GM06990 (cell line): ENCODE results near the gene OTOS.

ENCODE experiments used
- DNase-seq: peaks from one replicate; pipeline ENCODE4 v3.0.0-alpha.2; 2011; ENCODE audit not compliant: insufficient read length; ENCODE audit errors: extremely low read depth
- H3K27me3 ChIP-seq: replicated peaks from 2 replicates; pipeline ENCODE4 v1.6.0; 2011; ENCODE audit warnings: low read length; ENCODE audit not compliant: control insufficient read depth, insufficient read depth
- H3K36me3 ChIP-seq: 2 replicates; pipeline ENCODE4 v1.5.1; 2011; ENCODE audit warnings: low read length; ENCODE audit not compliant: control insufficient read depth, insufficient read depth
- H3K4me3 ChIP-seq: replicated peaks from 2 replicates; pipeline ENCODE4 v1.5.1; 2011; ENCODE audit warnings: low read depth, mild to moderate bottlenecking, control low read depth, low read length
- TF ChIP-seq, protein P1 (sequence below): IDR thresholded peaks from 2 replicates; pipeline ENCODE4 v1.5.1; 2011; ENCODE audit warnings: low read length, control low read depth, mild to moderate bottlenecking, inconsistent platforms; ENCODE audit not compliant: insufficient read depth, poor library complexity, severe bottlenecking

OTOS gene

DNA sequence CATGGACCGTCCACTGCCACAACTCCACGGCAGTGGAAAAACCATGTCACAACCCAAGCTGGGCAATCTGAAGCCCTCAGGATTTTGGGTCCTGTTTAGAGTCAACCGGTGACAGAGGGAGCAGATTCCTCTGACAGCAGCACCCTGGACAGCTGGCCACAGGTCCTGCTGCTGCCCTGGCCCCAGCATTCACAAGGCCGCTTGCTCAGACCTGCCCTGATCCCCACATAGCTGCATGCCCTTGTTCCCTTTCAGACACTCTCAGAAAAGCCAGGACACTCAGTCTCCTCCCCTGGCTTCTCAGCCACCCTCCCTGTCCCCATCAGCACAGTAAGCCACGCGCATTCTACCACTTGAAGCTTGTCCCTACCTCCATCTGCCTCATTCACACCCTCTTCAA is 6.0 kb downstream of the OTOS start:
- TF ChIP-seq, protein P1, sequence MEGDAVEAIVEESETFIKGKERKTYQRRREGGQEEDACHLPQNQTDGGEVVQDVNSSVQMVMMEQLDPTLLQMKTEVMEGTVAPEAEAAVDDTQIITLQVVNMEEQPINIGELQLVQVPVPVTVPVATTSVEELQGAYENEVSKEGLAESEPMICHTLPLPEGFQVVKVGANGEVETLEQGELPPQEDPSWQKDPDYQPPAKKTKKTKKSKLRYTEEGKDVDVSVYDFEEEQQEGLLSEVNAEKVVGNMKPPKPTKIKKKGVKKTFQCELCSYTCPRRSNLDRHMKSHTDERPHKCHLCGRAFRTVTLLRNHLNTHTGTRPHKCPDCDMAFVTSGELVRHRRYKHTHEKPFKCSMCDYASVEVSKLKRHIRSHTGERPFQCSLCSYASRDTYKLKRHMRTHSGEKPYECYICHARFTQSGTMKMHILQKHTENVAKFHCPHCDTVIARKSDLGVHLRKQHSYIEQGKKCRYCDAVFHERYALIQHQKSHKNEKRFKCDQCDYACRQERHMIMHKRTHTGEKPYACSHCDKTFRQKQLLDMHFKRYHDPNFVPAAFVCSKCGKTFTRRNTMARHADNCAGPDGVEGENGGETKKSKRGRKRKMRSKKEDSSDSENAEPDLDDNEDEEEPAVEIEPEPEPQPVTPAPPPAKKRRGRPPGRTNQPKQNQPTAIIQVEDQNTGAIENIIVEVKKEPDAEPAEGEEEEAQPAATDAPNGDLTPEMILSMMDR = no peak

GRCh38 chr2:240133401-240133800 is 7.1 kb downstream of the OTOS start:
- no peaks in the 10 kb centered on the region for H3K27me3 ChIP-seq
- H3K36me3 ChIP-seq = peaks cover 29% of the 10 kb centered on the region
- TF ChIP-seq, protein P1 = no peak
- no peak for DNase-seq
- no peak overlapping the region for H3K4me3 ChIP-seq

More for the DNA sequence above, 6.0 kb downstream of the OTOS start:
- DNase-seq = no peak
- Histone ChIP-seq H3K27me3 (no peaks in the 10 kb centered on the region), H3K4me3 (no peak overlapping the region), H3K36me3 (peaks cover 22% of the 10 kb centered on the region)

DNA sequence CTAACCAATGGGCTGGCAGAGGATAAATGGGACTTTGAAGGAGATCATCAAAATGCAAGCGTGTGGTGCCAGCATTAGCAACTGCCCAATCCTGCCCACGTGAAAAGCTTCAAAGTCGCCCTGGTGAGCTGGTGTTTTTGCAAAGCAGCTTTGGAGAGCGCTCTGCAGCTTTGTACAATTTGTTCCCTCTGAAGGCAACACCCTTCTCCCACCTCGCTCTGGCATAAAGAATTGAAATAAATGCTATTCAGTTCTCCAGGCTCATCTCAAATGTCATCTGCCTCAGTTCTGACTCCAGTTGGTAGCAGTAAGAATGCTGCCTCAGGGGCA is 7.8 kb downstream of the OTOS start:
- TF ChIP-seq, protein P1 = no peak
- H3K36me3 ChIP-seq = peaks cover 31% of the 10 kb centered on the region

GRCh38 chr2:240131941-240132650 is 8.4 kb downstream of the OTOS start:
- no peak for DNase-seq
- H3K36me3 ChIP-seq = peaks cover 31% of the 10 kb centered on the region
- H3K4me3 ChIP-seq = no peak overlapping the region
- TF ChIP-seq, protein P1 = peak; percentile 18
- H3K27me3 ChIP-seq = no peaks in the 10 kb centered on the region

More for the DNA sequence above, 7.8 kb downstream of the OTOS start:
- Histone ChIP-seq H3K4me3 (no peak overlapping the region), H3K27me3 (no peaks in the 10 kb centered on the region)
- DNase-seq = no peak

DNA sequence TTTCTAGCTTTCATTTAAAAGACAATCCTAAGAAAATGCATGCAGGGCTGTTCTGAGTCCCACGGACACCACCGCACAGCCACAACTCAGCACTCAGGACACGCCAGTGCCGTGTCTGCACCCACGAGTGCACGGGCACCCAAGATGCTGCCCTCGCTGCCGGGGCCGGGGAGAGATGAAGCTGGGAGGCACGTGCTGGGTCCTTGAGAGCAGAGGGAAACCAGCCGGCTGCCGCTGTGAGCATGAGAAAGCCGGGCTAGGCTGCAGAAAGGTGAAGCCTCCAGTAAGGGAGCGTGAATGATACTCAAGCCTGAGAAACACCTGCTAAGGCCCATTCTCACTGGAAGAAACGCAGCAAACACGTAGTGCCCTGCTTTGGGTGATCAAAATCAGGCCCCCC is 9.2 kb downstream of the OTOS start:
- Histone ChIP-seq H3K4me3 (no peak overlapping the region), H3K36me3 (peaks cover 31% of the 10 kb centered on the region), H3K27me3 (no peaks in the 10 kb centered on the region)
- no peak for DNase-seq
- TF ChIP-seq, protein P1 = no peak
